HG03159 (cell line): Measurements from ENCODE around the gene PKP4.
"Not testable (repeated sequence)": the region's sequence is repeated elsewhere in the genome, so short reads cannot be mapped to it uniquely, and the experiment has no call there.

Source experiments
- ATAC-seq: cut with Tn5 transposase; IDR thresholded peaks from one replicate; pipeline ENCODE4 v1.9.1; 2021; ENCODE audit warnings: mild to moderate bottlenecking, moderate library complexity; ENCODE audit not compliant: unreplicated experiment

PKP4 gene

DNA sequence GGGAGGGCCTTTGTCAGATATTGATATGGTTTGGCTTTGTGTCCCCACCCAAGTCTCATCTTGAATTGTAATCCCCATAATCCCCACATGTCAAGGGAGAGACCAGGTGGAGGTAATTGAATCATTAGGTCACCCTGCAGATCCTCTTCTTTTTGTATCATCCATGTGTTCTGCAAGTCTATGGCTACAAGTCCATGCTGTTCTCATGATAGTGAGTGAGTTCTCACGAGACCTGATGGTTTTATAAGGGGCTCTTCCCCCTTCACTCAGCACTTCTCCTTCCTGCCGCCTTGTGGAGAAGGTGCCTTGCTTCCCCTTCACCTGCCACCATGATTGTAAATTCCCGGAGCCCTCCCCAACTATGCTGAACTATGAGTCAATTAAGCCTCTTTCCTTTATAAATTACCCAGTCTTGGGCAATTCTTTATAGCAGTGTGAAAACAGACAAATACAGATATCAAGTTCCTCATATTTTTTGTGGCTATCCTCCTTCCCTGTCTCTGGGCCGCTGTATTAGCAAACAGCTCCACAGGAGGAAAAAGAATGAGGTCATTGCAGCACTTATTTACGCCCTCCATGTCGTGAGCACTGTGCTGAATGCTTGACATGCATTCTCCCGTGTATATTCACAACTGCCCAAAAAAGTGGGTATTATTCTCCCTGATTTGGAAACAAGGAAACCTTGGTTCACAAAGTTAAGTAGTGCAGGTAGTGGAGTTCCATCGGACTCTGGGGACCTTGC is 248.1 kb downstream of the PKP4 start:
- not testable (repeated sequence) for ATAC-seq

DNA sequence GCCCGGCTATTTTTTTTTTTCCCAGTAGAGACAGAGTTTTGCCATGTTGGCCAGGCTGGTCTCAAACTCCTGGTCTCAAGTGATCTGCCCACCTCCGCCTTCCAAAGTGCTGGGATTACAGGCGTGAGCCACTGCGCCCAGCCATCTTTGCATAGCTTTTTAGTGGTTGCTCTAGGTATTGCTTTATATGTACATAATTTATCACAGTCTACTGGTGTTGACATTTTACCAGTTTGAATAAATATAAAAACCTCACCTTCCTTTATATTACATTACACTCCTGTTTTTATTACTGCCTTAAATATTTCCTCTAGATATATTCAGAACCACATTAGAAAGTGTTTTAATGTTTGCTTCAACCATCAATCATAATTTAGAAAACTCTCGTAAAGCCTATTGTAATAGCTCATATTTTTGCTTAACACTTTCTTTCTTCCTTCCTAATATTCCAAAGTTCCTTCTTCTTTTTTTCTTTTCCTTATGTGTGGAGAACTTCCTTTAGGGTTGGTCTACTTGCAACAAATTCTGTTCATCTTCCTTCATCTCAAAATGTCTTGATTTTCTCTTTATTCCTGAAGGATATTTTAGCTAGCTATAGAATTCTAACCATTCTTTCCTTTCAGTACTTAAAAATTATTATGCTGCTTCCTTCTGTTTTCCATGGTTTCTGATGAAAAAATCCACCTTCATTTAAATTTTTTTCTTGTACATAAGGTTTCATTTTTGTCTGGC is 256.2 kb downstream of the PKP4 start:
- ATAC-seq: no peak

DNA sequence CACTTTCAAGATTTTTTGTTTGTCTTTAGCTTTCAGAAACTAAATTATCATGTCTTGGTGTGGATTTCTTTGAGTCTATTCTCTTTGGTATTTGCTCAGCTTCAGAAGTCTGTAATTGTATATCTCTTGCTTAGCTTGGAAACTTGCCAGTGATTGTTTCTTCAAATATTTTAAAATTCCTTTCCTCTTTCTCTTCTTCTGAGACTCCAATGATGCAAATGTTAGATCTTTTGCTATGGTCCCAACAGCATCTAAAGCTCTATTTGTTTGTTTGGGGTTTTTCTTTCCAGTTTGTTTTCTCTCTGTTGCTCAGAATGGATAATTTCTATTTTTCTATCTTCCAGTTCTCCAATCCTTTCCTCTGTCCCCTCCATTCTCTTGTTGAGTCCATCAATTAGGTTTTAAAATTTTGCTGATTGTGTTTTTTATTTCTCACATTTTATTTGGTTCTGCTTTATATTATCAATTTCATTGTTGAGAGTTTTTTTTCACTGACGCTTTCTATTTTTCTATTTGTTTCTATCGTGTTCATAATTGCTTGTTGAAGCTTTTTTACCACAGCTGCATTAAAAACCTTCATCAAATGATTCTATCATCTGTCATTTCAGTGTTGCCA is 256.9 kb downstream of the PKP4 start:
- ATAC-seq: no peak

DNA sequence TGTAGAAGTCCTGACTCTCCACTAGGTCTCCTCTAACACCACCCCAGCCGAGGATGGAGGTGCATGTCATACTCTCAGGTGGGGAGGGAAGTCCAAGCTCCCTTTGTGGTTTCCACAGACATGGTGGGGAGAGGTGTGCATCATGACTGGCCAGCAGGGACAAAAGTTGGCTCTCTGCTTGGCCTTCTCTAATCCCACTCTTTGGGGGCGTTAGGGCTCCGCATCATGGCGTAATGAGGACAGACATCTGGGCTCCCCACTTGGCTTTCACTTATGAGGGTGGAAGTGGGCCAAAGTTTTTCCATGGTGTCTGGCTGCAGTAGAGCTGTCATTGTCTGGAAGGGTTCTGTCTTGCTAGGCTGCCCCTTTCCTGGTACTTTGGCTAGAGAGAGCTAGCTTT is 257.7 kb downstream of the PKP4 start:
- no peak for ATAC-seq

DNA sequence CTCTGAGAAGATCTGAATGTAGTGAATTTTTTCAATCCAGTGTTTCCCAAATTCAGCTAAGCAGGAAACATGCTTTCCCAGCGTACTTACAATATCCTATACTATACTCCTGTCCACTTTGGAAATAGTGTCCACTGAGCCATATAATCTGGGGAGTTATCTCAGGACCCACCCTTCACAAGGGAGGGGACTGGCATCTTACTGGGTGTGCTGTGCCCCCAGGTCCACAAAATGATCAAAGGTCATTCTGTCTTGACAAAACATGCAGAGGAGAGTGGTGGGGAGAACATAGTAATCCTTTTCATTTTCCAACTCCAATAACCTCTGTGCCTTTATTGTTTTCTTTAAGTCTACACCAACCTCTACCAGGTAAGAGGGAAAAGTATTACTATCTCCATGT is 258.6 kb downstream of the PKP4 start:
- no peak for ATAC-seq

DNA sequence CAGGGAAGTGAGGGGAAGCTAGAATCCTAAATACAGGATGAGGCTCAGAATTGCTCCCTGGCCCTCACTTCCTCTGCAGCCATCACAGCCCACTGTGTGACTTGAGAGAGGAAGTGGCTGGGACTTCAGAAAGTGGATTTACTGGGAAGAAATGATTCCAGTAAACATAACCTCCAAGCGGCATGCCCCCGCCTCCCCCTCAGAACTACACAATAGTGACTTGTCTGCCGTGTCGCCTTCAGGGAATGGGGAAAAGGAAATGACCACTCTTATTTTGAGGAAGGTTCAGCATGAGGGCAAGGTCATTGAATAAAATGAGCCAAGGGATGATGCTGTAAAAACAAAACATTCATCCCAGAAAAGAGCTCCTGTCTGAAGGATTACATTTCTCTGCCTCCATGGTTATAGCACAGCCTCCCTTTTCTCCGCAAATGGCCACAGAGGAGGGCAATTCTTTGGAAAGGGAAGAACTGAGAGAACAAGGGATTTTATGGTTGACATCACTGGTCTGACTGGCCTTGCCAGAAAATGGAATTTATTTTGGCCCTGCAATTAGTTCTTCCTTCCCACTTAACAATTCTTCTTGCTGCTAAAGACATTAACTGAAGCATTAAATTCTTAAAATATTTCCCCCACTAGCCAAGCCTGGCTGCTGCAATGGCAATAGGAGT is 259.5 kb downstream of the PKP4 start:
- no peak for ATAC-seq

DNA sequence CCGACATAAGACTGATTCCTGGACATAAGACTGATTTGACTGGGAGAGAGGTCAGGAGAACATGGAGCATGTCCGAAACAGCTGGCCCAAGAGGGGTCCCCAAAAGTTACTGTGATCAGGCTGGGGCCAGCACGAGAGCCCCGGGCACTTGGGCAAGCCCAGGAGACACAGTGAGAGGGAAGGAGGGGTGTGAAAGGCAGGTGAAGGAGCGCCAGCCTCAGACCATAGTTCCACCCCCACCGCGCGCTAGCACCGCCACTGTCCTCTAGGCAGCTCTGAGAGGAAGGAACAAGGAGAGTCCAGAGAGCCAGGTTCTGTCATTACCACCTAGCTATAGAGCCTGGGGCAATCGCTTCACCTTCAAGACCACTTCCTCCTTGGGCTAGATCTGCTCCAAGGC is 260.2 kb downstream of the PKP4 start:
- ATAC-seq: no peak

DNA sequence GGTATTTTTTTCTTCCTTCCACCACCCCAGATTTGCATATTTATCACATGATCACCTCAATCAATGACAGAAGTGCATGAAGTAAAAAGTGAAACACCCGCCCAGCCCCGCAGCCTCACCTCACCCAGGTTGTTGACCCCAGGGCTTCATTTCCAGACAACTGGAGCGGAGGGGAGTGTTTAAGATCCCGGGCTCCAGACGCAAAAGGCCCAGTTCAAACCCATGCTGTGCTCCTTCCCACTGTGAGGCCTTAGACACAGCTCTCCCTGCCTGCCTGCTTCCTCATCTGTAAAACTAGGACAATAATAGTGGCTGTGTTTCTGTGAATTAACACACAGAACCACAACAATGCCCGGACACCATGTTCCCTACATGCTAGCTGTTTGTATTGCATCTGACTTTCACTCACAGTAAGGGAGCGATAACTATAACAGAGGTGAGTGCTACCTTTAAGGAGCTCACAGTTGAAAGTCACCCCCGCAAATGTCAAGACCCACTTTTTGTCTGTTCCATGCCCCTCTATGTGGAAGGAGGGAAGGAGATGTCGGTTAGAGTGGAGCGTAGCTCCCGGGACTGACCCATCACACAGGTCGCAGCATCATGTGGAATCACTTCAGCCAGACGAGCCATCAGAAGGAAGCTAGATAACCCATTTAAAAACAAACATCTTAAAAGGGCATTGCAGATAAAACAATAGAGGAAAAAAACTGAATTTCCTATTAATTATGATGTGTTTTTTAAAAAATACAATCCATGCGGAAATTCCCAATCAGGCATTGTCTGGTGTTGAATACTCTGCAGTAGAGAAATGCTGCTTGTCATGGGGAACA is 260.8 kb downstream of the PKP4 start:
- no peak for ATAC-seq

DNA sequence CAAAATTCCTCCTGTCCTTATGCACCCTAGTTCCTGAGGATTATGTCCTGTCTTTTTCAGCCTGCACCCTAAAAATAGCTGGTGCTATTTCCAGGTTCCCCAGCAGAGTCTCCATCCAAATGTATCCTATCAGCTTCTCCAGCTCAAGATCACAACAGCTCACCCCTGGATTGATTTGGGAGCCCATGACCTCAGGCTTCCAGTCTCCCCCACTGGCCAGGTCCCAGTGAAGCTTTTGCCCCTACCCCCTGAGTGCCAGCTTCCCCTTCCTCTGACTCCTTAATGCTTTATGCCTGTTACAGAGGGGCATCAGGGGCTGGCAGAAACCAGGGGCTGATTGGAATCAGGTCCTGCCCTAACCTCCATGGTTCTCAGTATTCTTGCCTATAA is 261.4 kb downstream of the PKP4 start:
- no peak for ATAC-seq

DNA sequence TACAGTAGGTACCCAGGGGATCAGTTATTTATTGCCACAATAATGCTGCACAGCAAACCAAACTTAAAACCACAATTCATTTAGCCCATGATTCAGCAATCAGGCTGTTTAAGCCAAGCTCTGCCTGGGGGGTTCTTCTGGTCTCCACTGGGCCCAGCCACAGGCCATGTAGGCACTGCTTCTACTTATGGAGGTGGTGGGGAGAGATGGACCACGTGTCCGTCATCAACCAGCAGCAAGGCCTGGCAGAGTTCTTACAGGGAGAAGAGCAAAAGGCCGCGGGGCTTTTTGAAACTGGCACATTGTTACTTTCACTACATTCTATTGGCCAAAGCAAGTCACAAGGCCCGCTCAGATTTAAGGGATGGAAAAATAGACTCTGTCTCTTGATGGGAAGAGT is 262.1 kb downstream of the PKP4 start:
- ATAC-seq: no peak

DNA sequence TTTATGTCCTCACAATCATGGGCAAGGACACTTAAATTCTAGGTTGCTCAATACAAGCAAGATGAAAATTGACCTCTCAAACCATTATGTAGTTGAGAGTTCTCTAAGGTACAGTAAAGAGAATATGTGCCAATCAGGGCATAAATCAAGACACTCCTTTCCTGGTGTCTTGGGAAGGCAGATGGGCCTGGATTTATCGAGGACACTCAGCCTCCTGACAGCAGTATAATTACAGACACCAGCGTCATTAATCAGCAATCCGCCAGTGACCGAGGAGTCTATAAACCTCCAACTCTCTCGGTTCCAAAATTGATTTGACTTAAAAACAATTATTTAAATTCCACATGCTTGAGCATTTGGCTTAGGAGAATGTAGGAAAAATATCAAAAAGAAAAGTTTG is 262.7 kb downstream of the PKP4 start:
- ATAC-seq: no peak

DNA sequence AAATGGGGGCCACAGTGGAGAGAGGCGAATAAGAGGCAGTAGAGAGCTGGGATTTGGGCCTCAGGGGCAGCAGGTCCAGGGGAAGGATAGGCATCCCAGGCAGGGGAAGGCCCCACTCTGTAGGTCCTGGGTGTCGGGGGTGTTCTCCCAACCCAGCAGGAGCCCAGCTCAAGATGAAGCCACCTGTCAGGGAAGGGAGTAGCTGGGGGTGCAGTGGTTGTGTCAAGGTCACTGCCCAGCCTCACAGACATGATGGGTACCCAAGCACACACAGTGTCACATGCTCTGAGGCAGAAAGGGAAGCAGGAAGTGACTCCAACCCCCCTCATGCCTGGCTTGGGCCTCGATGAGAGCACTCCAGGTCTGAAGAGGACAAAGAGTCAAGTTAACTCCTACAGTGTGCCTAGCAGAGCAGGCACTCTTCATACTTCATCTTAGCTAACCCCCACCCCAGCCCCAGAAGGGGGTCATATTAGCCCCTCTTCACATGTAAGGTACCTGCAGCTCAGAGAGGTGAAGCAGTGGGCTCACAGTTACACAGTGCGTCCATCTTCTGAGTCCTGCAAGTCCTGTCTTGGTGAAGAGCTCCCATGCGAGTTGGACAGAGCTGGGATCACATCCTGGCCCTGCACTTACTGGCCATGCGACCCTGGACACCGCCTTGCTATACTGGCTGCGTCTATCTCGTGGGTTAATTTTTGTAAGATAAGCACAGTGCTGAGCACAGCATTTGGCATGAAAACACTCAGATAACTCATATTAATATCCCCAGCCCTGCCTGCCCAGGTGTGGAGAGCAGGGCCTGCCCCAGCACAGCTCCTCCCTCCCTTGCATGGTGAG is 265.7 kb downstream of the PKP4 start:
- ATAC-seq: no peak

DNA sequence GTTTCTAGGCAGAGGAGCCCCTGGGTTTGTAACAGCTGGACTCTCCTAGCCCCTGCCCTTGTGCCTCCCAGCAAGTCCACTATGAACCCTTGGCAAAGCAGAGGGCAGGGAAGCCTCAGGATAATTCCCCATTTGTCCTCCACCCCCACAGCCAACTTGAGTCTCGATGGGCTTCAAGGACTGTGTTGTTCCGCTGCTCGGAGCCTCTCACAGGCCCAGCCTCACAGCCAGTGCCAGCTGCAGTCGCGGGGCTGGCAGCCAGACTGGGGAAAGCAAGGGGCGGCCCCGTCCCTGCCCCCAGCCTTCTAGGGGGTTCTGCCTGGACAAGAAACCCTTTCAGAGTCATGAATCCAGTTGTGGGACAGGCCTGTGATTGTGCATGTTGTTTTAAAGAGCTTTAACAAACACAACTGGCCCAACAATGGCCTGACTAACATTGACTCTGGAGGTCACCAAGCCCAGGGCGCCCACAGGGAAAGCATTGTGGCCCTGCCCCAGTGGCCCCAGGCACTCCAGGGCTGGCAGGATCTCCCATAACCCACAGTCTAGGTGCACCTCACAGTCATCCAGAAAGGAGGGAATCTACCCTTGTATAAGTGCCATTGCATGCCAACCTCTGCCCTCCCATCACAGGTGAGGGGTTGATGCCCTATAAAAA is 266.6 kb downstream of the PKP4 start:
- no peak for ATAC-seq

DNA sequence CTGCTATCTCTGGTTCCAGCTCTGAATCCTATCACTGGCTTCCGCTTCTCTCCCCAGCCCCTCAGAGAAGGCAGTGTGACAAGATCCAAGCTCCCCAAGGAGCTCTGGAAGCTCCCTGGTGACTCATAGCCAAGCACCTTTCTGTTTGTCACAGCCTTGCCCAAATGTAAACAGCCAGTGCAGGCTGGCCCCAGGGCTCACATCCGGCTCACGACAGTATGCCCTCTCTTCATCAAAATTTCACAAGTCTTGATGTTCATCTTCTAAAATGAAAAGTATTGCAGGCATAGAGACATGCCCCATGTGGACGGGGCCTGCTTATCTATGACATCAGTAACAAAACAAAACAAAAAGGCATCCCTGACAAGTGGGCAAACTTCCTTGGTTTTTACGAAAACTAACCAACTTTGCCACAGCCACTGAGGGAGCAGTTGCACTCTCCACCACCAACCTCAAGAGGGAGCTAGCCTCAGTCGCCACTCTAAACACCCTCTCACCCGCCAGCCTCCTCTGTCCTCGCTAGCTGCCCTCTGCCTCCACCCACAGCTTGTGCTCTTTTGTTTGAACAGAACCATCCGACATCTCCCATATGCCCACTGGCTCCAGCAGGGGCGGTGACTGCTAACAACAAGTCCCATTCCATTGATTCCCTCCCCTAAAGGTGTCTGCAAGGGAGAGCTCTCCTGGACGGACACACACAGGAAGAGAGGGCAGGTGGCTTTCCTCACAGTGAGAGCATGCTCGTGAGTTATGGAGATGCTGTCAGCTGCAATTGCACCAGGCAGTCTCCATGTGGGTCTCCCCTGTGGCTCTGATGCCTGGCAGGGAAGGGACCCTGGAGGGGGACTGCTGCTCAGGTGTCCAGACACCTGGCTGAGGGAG is 267.4 kb downstream of the PKP4 start:
- ATAC-seq: no peak

DNA sequence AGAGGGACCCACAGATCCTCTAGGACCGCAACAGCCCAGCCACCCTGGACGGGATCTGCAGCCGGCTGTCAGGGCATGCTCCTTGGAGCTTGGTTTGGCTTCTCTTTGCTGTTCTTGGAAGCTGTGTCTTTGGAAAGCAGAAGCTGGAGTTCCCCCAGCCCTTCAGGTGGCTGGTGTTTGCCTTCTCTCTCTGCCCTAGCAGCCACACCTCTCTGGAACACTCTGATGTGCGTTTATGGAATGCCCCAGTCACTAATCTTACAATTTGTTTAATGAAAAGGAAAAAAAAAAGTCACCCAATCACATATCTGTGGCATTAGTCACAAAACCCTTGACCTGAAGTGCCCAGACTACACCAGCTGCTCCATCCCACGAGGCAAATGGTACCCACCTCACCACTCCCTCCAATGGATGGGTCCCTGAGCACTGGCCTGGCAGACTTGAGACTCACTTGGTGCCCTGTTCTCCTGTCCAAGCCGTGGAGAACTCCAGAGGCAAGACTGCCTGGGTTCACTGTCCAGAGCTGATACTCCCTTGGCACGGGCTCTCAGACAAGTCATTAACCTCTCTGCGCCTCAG is 268.1 kb downstream of the PKP4 start:
- ATAC-seq: no peak

DNA sequence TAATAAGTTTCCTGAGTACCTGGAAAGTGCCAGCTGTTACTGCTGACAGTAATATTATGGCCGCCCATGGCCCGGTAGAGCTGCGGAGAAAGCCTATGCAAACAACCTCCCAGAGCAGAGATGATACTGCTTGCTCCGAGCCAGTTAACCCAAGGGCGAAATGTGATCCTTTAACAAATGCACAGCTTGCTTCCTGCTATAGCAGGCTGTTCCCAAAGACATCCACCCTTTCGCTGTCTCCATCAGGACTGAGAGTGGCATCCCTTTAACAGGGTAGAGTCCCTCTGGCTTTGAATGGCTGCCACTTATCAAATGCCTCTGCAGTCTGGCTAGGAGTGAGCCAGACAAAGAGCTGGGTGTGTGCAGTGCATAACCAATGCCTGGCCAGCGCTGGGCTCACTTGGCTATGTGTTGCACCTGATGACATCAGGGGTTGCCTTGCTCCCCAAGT is 268.7 kb downstream of the PKP4 start:
- no peak for ATAC-seq

DNA sequence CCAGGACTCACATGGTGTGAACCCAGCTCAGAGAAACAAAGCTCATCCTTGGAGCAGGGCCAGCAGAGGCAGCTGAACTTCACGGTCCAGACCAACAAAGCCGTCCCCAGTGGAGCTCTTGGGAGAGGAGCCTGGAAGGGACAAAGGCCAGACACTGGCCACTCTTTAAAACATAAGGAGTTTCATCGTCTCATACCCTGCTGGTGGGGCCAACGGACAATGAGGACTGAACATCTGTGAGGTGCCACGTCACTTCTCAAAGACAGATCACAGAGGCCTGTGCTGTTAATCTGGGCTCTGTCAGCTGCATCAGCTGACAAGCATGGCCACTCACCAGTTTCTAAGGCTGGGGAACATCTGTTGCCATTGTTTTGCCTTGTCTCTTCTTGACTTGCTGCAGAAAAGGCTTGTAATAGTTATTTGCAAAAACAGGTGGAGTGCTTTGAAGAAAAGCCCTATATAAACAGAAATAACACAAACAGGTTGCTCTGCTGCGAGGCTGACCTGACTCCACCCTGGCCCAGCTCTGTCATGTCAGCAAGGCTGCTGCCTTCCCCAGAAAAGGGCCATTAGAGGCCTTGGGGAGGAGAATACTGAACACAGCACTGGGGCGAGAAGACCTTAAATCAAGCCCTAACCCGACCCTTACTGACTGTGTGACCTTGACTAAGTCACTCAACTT is 270.3 kb downstream of the PKP4 start:
- ATAC-seq: no peak
